Ovary (tissue), 3 donors: Measurements from ENCODE around the gene ADA.
"Not testable (repeated sequence)": the region's sequence is repeated elsewhere in the genome, so short reads cannot be mapped to it uniquely, and the experiment has no call there.

Experiments used
- CTCF ChIP-seq, 3 donors: fragments of 450-650 bp in 2 of 3; fragments of 200-600 bp in 1 of 3; IDR thresholded peaks; one replicate each; pipeline versions ENCODE4 v1.5.1 to v1.8.0; 2016 to 2022; ENCODE audit warnings: antibody characterized with exemption in 3 of 3, mild to moderate bottlenecking in 1 of 3
- EP300 ChIP-seq: sonication (generic); formaldehyde crosslinking; IDR thresholded peaks from one replicate; pipeline ENCODE4 v1.6.1; 2017; ENCODE audit warnings: antibody characterized with exemption
- POLR2A ChIP-seq: fragments of 450-650 bp; IDR thresholded peaks from one replicate; pipeline ENCODE4 v1.6.1; 2017; ENCODE audit warnings: antibody characterized with exemption, mild to moderate bottlenecking, moderate library complexity
- donor health status: DM: no; HTN: no; CAD: no.

GRCh38 chr20:44672318-44672902, 20.9 kb upstream of the ADA start:
- TF ChIP-seq CTCF (IDR thresholded peaks at IDR 0.05); POLR2A; EP300: not testable (repeated sequence)
